Measurements from ENCODE around the gene TTLL6.
"Not testable (repeated sequence)": the region's sequence is repeated elsewhere in the genome, so short reads cannot be mapped to it uniquely, and the experiment has no call there.

TTLL6 gene

GRCh38 chr17:48722915-48723422 is 94.1 kb downstream of the TTLL6 start, which contains the start of gene PRAC2:
TSS of gene PRAC2 (plus strand) at chr17:48723185. CDS start at chr17:48724411, 1,226 bp downstream.
- no peak for DNase-seq (ENCODE audit: low read depth)

GRCh38 chr17:48722201-48722907 is 94.7 kb downstream of the TTLL6 start, which contains the start of gene PRAC1:
TSS of gene PRAC1 (minus strand) at chr17:48722518. CDS start at chr17:48722392, 126 bp downstream.
- no peak for DNase-seq (ENCODE audit: low read depth)

GRCh38 chr17:48721009-48721402 is 96.0 kb downstream of the TTLL6 start:
- DNase-seq (ENCODE audit: low read depth) = no peak

GRCh38 chr17:48720266-48721008 is 96.6 kb downstream of the TTLL6 start:
- DNase-seq (ENCODE audit: low read depth) = no peak

- DNase-seq (ENCODE audit: low read depth) = no peak
Measured at GRCh38 chr17:48719642-48720265, 97.3 kb downstream of the TTLL6 start.

- no peak for DNase-seq (ENCODE audit: low read depth)
Measured at GRCh38 chr17:48718761-48719641, 98.0 kb downstream of the TTLL6 start.

- no peak for DNase-seq (ENCODE audit: low read depth)
Measured at GRCh38 chr17:48718227-48718760, 98.7 kb downstream of the TTLL6 start.

GRCh38 chr17:48717367-48718226 is 99.4 kb downstream of the TTLL6 start:
- DNase-seq (ENCODE audit: low read depth) = no peak

- not testable (repeated sequence) for DNase-seq (ENCODE audit: low read depth)
Measured at GRCh38 chr17:48716549-48716948, 100.5 kb downstream of the TTLL6 start.

GRCh38 chr17:48715496-48716399 is 101.3 kb downstream of the TTLL6 start:
- no peak for DNase-seq (ENCODE audit: low read depth)
